VCaP (cell line): Measurements from ENCODE around the gene ETS1.

ENCODE experiments used
- H3K27ac ChIP-seq: fragments of 450-650 bp; 2 replicates; pipeline ENCODE4 v1.5.1; 2017
- TF ChIP-seq, protein P1 (sequence below): fragments of 450-650 bp; conservative IDR thresholded peaks from 2 replicates; pipeline ENCODE4 v1.5.1; 2017; ENCODE audit warnings: mild to moderate bottlenecking, moderate library complexity

ETS1 gene

DNA sequence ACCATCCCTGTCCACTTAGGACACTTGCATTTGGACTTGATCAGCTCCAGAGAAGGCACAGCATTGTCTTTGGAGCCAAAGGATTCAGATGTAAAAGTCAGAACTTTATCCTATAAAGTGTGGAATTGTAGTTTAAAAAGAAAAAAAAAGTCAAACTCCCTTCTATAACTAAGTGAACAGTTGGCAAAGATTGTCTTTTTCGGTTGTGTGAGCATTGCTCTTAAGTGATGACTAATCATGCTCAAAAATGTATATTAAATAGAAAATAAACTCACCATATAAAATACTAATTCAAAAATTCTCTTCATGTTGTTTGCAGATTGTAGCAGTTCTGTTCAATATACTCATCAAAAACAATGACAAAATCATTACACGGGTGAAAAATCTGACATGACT is 93.8 kb downstream of the ETS1 start:
- H3K27ac ChIP-seq: no peak overlapping the region
- TF ChIP-seq, protein P1, sequence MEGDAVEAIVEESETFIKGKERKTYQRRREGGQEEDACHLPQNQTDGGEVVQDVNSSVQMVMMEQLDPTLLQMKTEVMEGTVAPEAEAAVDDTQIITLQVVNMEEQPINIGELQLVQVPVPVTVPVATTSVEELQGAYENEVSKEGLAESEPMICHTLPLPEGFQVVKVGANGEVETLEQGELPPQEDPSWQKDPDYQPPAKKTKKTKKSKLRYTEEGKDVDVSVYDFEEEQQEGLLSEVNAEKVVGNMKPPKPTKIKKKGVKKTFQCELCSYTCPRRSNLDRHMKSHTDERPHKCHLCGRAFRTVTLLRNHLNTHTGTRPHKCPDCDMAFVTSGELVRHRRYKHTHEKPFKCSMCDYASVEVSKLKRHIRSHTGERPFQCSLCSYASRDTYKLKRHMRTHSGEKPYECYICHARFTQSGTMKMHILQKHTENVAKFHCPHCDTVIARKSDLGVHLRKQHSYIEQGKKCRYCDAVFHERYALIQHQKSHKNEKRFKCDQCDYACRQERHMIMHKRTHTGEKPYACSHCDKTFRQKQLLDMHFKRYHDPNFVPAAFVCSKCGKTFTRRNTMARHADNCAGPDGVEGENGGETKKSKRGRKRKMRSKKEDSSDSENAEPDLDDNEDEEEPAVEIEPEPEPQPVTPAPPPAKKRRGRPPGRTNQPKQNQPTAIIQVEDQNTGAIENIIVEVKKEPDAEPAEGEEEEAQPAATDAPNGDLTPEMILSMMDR: no peak

DNA sequence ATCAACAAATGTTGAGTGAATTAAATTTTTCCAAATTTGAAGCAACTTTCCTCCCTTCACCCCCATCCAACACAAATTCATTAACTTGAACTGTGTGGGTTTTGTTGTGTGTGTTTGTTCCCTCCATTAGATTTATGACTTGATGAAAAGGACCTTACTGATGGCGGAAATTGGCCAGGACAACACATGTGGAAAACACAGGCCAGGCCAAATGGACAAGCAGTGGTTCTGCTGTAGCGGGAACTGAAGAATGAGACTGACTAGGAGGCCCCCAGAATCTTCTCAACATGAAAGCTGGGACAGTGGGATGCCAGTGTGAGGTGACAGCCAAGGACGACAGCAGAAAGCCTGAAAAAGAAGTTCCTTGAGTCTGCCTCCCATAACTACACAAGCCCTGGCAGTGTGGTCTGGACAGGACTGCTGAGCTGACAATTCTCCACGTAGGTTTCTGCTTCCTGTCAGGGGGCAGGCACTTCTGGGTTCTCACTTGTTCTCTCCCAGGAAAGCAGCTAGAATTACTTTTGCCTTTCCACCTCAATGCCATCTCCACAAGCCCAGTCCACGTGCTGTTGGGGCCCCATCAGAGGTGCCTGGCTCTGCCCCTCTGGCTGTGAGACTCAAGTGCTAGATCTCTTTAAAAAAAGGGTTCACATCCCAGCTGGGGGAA is 94.3 kb downstream of the ETS1 start:
- no peak overlapping the region for H3K27ac ChIP-seq

DNA sequence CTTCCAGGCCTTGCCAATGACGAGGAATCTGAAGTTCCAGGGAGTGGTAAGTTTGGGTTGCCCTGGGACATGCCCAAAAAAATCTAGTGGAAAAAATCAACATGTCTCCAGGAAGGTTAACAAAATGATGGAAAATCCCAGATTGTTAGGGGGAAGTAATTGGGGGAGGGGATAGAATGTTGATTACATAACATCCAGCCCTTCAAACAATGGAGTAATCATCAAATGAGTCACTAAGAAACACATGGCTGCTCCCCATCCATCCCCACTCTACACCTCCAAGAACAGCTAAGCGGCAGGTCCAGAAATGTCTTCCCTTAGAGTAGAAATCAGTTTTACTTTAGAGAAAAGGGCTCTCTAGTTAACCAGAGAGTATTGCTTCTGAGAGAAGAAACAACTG is 94.9 kb downstream of the ETS1 start:
- TF ChIP-seq, protein P1: no peak
- no peak overlapping the region for H3K27ac ChIP-seq

More for the DNA sequence above, 94.3 kb downstream of the ETS1 start:
- TF ChIP-seq, protein P1: no peak

DNA sequence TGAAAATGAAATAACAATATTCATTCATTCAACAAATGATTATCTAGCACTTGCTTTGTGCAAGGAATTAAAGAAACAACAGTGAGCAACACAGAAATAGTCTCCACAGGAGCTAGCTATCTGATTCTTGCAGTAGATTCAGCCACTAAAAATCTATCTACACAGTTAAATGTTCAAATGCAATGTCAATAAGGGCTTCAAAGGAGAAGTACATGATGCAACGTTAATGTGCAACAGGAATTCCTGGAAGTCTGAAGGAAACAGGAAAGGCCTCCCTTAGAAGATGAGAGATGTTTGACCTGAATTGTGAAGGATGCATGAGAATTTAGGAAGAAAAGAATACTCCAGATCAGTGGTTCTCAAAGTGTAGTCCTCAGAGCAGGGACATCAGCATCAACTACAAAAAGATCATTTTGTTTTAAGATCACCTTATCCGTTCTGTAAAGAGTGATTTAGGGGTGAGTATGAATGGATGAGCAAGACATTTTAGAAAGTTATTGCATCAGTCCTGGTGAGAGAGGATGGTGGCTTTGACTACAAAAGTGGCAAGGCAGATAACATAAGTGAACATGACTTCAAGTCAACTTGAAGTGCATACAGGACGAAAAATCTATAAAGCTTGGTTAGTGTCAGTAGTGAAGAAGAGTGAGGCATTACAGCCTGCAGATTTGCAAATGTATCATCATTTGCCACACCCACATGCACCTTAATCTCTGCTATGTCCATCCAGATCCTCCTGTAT is 96.0 kb downstream of the ETS1 start:
- H3K27ac ChIP-seq: peak overlapping the region; percentile 9; the same call in 1 of the 2 replicates
- TF ChIP-seq, protein P1: no peak

DNA sequence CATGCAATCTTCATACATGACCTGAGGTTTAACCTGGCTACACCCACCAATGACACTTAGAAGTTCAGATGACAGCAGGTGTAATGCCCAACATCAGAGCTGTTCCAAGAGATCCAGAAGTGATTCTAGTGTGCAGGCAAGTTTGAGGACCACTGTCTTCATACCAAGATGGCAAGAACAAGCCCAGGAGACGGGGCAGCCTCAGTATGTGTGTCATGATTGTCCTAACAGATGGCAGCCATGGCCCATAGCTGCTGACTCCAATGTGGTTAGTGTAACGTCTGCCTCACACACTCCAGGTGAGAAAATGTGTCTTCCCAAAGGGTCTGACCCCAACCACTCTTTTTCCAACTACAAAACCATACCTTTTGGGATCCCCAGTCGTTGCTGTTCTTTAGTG is 97.3 kb downstream of the ETS1 start:
- no peak overlapping the region for H3K27ac ChIP-seq
- TF ChIP-seq, protein P1: no peak

DNA sequence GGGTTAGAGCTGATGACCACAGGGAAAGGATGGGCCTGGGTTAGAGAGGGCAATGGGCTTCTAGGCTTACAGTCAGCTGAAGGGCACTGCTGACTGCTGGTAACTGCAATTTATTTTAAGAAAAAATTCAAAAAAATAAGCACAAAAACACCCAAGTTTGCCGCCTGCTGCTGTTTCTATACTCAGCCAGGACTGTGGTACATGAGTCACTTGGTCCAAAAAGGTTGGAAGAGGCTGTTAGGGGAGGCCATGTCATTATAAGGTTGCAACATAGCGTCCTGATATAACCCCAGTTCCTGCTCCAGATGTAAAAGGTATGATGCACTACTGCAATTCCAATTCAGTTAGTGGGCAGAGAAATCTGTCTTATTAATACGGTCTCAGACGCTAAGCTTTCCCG is 98.9 kb downstream of the ETS1 start:
- no peak overlapping the region for H3K27ac ChIP-seq
- TF ChIP-seq, protein P1: no peak

DNA sequence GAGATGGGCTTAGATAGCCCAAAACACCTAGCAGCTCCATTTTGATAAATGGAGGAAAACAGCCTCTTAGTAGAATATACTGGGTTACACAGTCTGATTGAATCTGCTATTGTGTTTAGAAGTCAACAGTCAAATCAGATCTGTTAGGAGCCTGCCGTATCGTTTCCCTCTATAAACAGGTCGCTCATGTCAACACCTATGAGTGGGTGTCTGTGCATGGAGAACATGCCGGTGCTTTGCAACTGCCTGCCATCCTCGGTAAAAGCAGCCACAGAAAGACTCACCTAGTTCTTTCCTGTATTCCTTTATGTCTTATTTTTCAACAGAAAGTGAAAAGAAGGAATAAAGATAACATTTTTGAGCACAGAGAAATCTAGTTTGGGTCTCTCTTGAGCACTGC is 99.4 kb downstream of the ETS1 start:
- TF ChIP-seq, protein P1: no peak
- no peak overlapping the region for H3K27ac ChIP-seq
